SK-N-SH treated with all-trans-retinoic acid at 6 μM for 48 hours (cell line): Measurements from ENCODE around the gene LRRC4C.

Experiments used
- ATAC-seq: fragments of 200-7000 bp; cut with Tn5 transposase; 3 replicates; pipeline ENCODE4 v1.9.1; 2020; ENCODE audit warnings: mild to moderate bottlenecking, moderate library complexity
- ARNTL ChIP-seq: fragments of 450-650 bp; formaldehyde crosslinking; IDR thresholded peaks from 2 replicates; pipeline ENCODE4 v1.5.0; 2020; ENCODE audit warnings: low read depth, mild to moderate bottlenecking, moderate library complexity, borderline replicate concordance
- BACH2 ChIP-seq: fragments of 250-450 bp; sonication (Bioruptor Pico); IDR thresholded peaks from 2 replicates; pipeline ENCODE4 v1.9.0; 2021; ENCODE audit warnings: mild to moderate bottlenecking, borderline replicate concordance
- CREB5 ChIP-seq: fragments of 250-450 bp; sonication (Bioruptor Pico); IDR thresholded peaks from 2 replicates; pipeline ENCODE4 v1.5.1; 2020; ENCODE audit warnings: low read depth, mild to moderate bottlenecking, moderate library complexity
- CSDC2 ChIP-seq: fragments of 250-450 bp; sonication (Bioruptor Pico); IDR thresholded peaks from 2 replicates; pipeline ENCODE4 v1.5.0; 2020; ENCODE audit warnings: mild to moderate bottlenecking, moderate library complexity
- CSRNP3 ChIP-seq: fragments of 250-450 bp; sonication (Bioruptor Pico); IDR thresholded peaks from 2 replicates; pipeline ENCODE4 v1.5.1; 2021; ENCODE audit warnings: mild to moderate bottlenecking, moderate library complexity
- ESRRG ChIP-seq: fragments of 250-450 bp; sonication (Bioruptor Pico); IDR thresholded peaks from 2 replicates; pipeline ENCODE4 v1.6.1; 2021; ENCODE audit warnings: mild to moderate bottlenecking
- GLIS3 ChIP-seq: fragments of 250-450 bp; sonication (Bioruptor Pico); IDR thresholded peaks from 2 replicates; pipeline ENCODE4 v1.5.0; 2020; ENCODE audit warnings: mild to moderate bottlenecking, moderate library complexity
- ISL1 ChIP-seq: fragments of 250-450 bp; sonication (Bioruptor Pico); IDR thresholded peaks from 2 replicates; pipeline ENCODE4 v2.1.2; 2022; ENCODE audit warnings: mild to moderate bottlenecking, moderate library complexity
- OSR1 ChIP-seq: fragments of 250-450 bp; sonication (Bioruptor Pico); IDR thresholded peaks from 2 replicates; pipeline ENCODE4 v1.8.0; 2022; ENCODE audit warnings: moderate library complexity, mild to moderate bottlenecking, inconsistent platforms
- POU6F1 ChIP-seq: fragments of 250-450 bp; sonication (Bioruptor Pico); IDR thresholded peaks from 2 replicates; pipeline ENCODE4 v1.8.0; 2021; ENCODE audit warnings: low read depth, mild to moderate bottlenecking, moderate library complexity, borderline replicate concordance
- PPARA ChIP-seq: fragments of 250-450 bp; sonication (Bioruptor Pico); IDR thresholded peaks from 2 replicates; pipeline ENCODE4 v1.5.0; 2020; ENCODE audit warnings: mild to moderate bottlenecking, borderline replicate concordance
- SNAI2 ChIP-seq: fragments of 250-450 bp; sonication (Bioruptor Pico); IDR thresholded peaks from 2 replicates; pipeline ENCODE4 v1.5.0; 2020; ENCODE audit warnings: mild to moderate bottlenecking, moderate library complexity
- TCF4 ChIP-seq: fragments of 250-450 bp; sonication (Bioruptor Pico); IDR thresholded peaks from 2 replicates; pipeline ENCODE4 v1.8.0; 2021; ENCODE audit warnings: mild to moderate bottlenecking, moderate library complexity, borderline replicate concordance
- TOX ChIP-seq: fragments of 250-450 bp; sonication (Bioruptor Pico); IDR thresholded peaks from 2 replicates; pipeline ENCODE4 v1.8.0; 2021; ENCODE audit warnings: mild to moderate bottlenecking, moderate library complexity, borderline replicate concordance
- ZFP3 ChIP-seq: fragments of 250-450 bp; sonication (Bioruptor Pico); IDR thresholded peaks from 2 replicates; pipeline ENCODE4 v1.5.0; 2020; ENCODE audit warnings: mild to moderate bottlenecking, moderate library complexity
- ZFP30 ChIP-seq: fragments of 450-650 bp; formaldehyde crosslinking; IDR thresholded peaks from 2 replicates; pipeline ENCODE4 v1.5.0; 2022; ENCODE audit warnings: mild to moderate bottlenecking, moderate library complexity
- ZNF565 ChIP-seq: fragments of 450-650 bp; formaldehyde crosslinking; conservative IDR thresholded peaks from 2 replicates; pipeline ENCODE4 v1.5.0; 2020; ENCODE audit warnings: low read depth, mild to moderate bottlenecking, moderate library complexity
- ZNF70 ChIP-seq: fragments of 450-650 bp; formaldehyde crosslinking; IDR thresholded peaks from 2 replicates; pipeline ENCODE4 v1.5.0; 2020; ENCODE audit warnings: mild to moderate bottlenecking, moderate library complexity
- ZNF8 ChIP-seq: fragments of 450-650 bp; formaldehyde crosslinking; IDR thresholded peaks from 2 replicates; pipeline ENCODE4 v1.5.0; 2020; ENCODE audit warnings: mild to moderate bottlenecking, moderate library complexity
- TF ChIP-seq, protein P1 (sequence below): fragments of 250-450 bp; sonication (Bioruptor Pico); IDR thresholded peaks from 2 replicates; pipeline ENCODE4 v1.5.0; 2020; ENCODE audit warnings: mild to moderate bottlenecking, moderate library complexity
- TF ChIP-seq, protein P2 (sequence below): fragments of 250-450 bp; sonication (Bioruptor Pico); IDR thresholded peaks from 2 replicates; pipeline ENCODE4 v1.8.0; 2020; ENCODE audit warnings: mild to moderate bottlenecking, moderate library complexity, borderline replicate concordance

The LRRC4C gene

GRCh38 chr11:41145420-41145819 lies 314.0 kb downstream of the LRRC4C start:
- TF ChIP-seq CREB5 (CRISPR knock-in tag): no peak
- TF ChIP-seq ZFP3: no peak
- TF ChIP-seq, protein P1, sequence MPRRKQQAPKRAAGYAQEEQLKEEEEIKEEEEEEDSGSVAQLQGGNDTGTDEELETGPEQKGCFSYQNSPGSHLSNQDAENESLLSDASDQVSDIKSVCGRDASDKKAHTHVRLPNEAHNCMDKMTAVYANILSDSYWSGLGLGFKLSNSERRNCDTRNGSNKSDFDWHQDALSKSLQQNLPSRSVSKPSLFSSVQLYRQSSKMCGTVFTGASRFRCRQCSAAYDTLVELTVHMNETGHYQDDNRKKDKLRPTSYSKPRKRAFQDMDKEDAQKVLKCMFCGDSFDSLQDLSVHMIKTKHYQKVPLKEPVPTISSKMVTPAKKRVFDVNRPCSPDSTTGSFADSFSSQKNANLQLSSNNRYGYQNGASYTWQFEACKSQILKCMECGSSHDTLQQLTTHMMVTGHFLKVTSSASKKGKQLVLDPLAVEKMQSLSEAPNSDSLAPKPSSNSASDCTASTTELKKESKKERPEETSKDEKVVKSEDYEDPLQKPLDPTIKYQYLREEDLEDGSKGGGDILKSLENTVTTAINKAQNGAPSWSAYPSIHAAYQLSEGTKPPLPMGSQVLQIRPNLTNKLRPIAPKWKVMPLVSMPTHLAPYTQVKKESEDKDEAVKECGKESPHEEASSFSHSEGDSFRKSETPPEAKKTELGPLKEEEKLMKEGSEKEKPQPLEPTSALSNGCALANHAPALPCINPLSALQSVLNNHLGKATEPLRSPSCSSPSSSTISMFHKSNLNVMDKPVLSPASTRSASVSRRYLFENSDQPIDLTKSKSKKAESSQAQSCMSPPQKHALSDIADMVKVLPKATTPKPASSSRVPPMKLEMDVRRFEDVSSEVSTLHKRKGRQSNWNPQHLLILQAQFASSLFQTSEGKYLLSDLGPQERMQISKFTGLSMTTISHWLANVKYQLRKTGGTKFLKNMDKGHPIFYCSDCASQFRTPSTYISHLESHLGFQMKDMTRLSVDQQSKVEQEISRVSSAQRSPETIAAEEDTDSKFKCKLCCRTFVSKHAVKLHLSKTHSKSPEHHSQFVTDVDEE (CRISPR knock-in tag): no peak
- TF ChIP-seq POU6F1 (CRISPR knock-in tag): no peak
- no peak for TF ChIP-seq TCF4 (CRISPR knock-in tag)
- TF ChIP-seq ZFP30: no peak
- TF ChIP-seq OSR1 (CRISPR knock-in tag): no peak
- TF ChIP-seq, protein P2, sequence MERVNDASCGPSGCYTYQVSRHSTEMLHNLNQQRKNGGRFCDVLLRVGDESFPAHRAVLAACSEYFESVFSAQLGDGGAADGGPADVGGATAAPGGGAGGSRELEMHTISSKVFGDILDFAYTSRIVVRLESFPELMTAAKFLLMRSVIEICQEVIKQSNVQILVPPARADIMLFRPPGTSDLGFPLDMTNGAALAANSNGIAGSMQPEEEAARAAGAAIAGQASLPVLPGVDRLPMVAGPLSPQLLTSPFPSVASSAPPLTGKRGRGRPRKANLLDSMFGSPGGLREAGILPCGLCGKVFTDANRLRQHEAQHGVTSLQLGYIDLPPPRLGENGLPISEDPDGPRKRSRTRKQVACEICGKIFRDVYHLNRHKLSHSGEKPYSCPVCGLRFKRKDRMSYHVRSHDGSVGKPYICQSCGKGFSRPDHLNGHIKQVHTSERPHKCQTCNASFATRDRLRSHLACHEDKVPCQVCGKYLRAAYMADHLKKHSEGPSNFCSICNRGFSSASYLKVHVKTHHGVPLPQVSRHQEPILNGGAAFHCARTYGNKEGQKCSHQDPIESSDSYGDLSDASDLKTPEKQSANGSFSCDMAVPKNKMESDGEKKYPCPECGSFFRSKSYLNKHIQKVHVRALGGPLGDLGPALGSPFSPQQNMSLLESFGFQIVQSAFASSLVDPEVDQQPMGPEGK (CRISPR knock-in tag): no peak
- no peak for TF ChIP-seq SNAI2 (CRISPR knock-in tag)
- TF ChIP-seq CSDC2 (CRISPR knock-in tag): no peak
- TF ChIP-seq ZNF565 (CRISPR knock-in tag): no peak
- no peak for TF ChIP-seq BACH2 (CRISPR knock-in tag)
- no peak for TF ChIP-seq TOX (CRISPR knock-in tag)
- no peak for TF ChIP-seq ESRRG
- TF ChIP-seq ZNF8 (CRISPR knock-in tag): no peak
- no peak for TF ChIP-seq ARNTL (CRISPR knock-in tag)
- no peak for TF ChIP-seq PPARA
- TF ChIP-seq GLIS3 (CRISPR knock-in tag): no peak
- no peak for TF ChIP-seq CSRNP3
- no peak for ATAC-seq

- TF ChIP-seq ISL1 (CRISPR knock-in tag) (no peak), SNAI2 (CRISPR knock-in tag) (no peak), ZNF8 (CRISPR knock-in tag) (no peak), ZNF70 (no peak), GLIS3 (CRISPR knock-in tag) (no peak), CSDC2 (CRISPR knock-in tag) (no peak)
- TF ChIP-seq, protein P1 (CRISPR knock-in tag): no peak
- no peak for ATAC-seq
Observed at GRCh38 chr11:41134971-41135370, 324.5 kb downstream of the LRRC4C start.
